GM19324 (cell line): ENCODE results near the gene FGF14.

Experiments
- ATAC-seq: cut with Tn5 transposase; IDR thresholded peaks from one replicate; pipeline ENCODE4 v1.9.1; 2021; ENCODE audit warnings: mild to moderate bottlenecking, moderate library complexity; ENCODE audit not compliant: unreplicated experiment, low FRiP score

FGF14 gene

GRCh38 chr13:101755228-101755887 is 646.5 kb downstream of the FGF14 start:
- ATAC-seq: no peak

GRCh38 chr13:101752432-101752831 is 649.4 kb downstream of the FGF14 start:
- ATAC-seq: no peak

- ATAC-seq: peak; percentile 77
Measured at GRCh38 chr13:101751488-101751887, 650.4 kb downstream of the FGF14 start.

- no peak for ATAC-seq
Measured at GRCh38 chr13:101749584-101749983, 652.3 kb downstream of the FGF14 start.

GRCh38 chr13:101747039-101747438 is 654.8 kb downstream of the FGF14 start:
- ATAC-seq: no peak

- no peak for ATAC-seq
Measured at GRCh38 chr13:101746513-101746912, 655.3 kb downstream of the FGF14 start.

- ATAC-seq: peak; percentile 96
Measured at GRCh38 chr13:101739382-101740178, 662.3 kb downstream of the FGF14 start.

- no peak for ATAC-seq
Measured at GRCh38 chr13:101738336-101738735, 663.5 kb downstream of the FGF14 start.

GRCh38 chr13:101736566-101736965 is 665.3 kb downstream of the FGF14 start:
- no peak for ATAC-seq

GRCh38 chr13:101730420-101731000 is 671.3 kb downstream of the FGF14 start:
- no peak for ATAC-seq

- no peak for ATAC-seq
Measured at GRCh38 chr13:101728615-101729014, 673.2 kb downstream of the FGF14 start.

GRCh38 chr13:101728021-101728420 is 673.8 kb downstream of the FGF14 start:
- no peak for ATAC-seq

- no peak for ATAC-seq
Measured at GRCh38 chr13:101727118-101727517, 674.7 kb downstream of the FGF14 start.

- no peak for ATAC-seq
Measured at GRCh38 chr13:101726681-101727080, 675.2 kb downstream of the FGF14 start.

GRCh38 chr13:101718496-101718895 is 683.4 kb downstream of the FGF14 start:
- ATAC-seq: no peak

GRCh38 chr13:101717353-101717752 is 684.5 kb downstream of the FGF14 start:
- ATAC-seq: no peak

GRCh38 chr13:101714195-101714594 is 687.7 kb downstream of the FGF14 start:
- ATAC-seq: no peak

- ATAC-seq: no peak
Measured at GRCh38 chr13:101712026-101712348, 689.9 kb downstream of the FGF14 start.

GRCh38 chr13:101711307-101712025 is 690.4 kb downstream of the FGF14 start:
- no peak for ATAC-seq

GRCh38 chr13:101709952-101710351 is 691.9 kb downstream of the FGF14 start:
- no peak for ATAC-seq

GRCh38 chr13:101708115-101708514 is 693.7 kb downstream of the FGF14 start:
- ATAC-seq: no peak
